NCI-H1694 treated with DMSO at 0.1 percent for 48 hours (cell line): Measurements from ENCODE around the gene ZNF44.
"Not testable (repeated sequence)": the region's sequence is repeated elsewhere in the genome, so short reads cannot be mapped to it uniquely, and the experiment has no call there.

Experiments
- DNase-seq: peaks from one replicate; lab custom pipeline; 2025; lab: John Stamatoyannopoulos, UW

The ZNF44 gene

GRCh38 chr19:12294249-12295158 is at the start of gene ZNF44:
ZNF44 (minus strand) TSS chr19:12294883; CDS start chr19:12294694, 189 bp downstream.
- DNase-seq: peak; percentile 38

- no peak for DNase-seq
Measured at GRCh38 chr19:12333162-12334159, 38.8 kb upstream of the ZNF44 start, which contains the start of gene ZNF563. ZNF563 (minus strand) TSS chr19:12333633; CDS start chr19:12333482, 151 bp downstream.

GRCh38 chr19:12331211-12331941 is 36.7 kb upstream of the ZNF44 start:
- DNase-seq: no peak

GRCh38 chr19:12330340-12330739 is 35.7 kb upstream of the ZNF44 start:
- no peak for DNase-seq

GRCh38 chr19:12325690-12326089 is 31.0 kb upstream of the ZNF44 start:
- no peak for DNase-seq

GRCh38 chr19:12318782-12319413 is 24.2 kb upstream of the ZNF44 start:
- no peak for DNase-seq

GRCh38 chr19:12314553-12314952 is 19.9 kb upstream of the ZNF44 start:
- no peak for DNase-seq

GRCh38 chr19:12308891-12309290 is 14.2 kb upstream of the ZNF44 start:
- DNase-seq: not testable (repeated sequence)

- no peak for DNase-seq
Measured at GRCh38 chr19:12295191-12295590, 508 bp upstream of the ZNF44 start.

- no peak for DNase-seq
Measured at GRCh38 chr19:12293777-12294248, 870 bp downstream of the ZNF44 start.

- DNase-seq: no peak
Measured at GRCh38 chr19:12289790-12290065, 5.0 kb downstream of the ZNF44 start.

GRCh38 chr19:12287958-12288500 is 6.7 kb downstream of the ZNF44 start:
- no peak for DNase-seq

GRCh38 chr19:12284631-12285030 is 10.1 kb downstream of the ZNF44 start:
- DNase-seq: no peak

GRCh38 chr19:12284226-12284625 is 10.5 kb downstream of the ZNF44 start:
- no peak for DNase-seq

GRCh38 chr19:12278713-12279112 is 16.0 kb downstream of the ZNF44 start:
- no peak for DNase-seq

- no peak for DNase-seq
Measured at GRCh38 chr19:12272980-12273901, 21.4 kb downstream of the ZNF44 start.

- no peak for DNase-seq
Measured at GRCh38 chr19:12272386-12272785, 22.3 kb downstream of the ZNF44 start.

- no peak for DNase-seq
Measured at GRCh38 chr19:12270854-12271253, 23.8 kb downstream of the ZNF44 start.

GRCh38 chr19:12265921-12266704 is 28.6 kb downstream of the ZNF44 start:
- no peak for DNase-seq
